Measurements from ENCODE around the gene MUCL1.
"Not testable (repeated sequence)": the region's sequence is repeated elsewhere in the genome, so short reads cannot be mapped to it uniquely, and the experiment has no call there.

The MUCL1 gene

GRCh38 chr12:54870048-54870447 lies 15.7 kb downstream of the MUCL1 start:
- no peak overlapping the region for H3K4me3 ChIP-seq (ENCODE audit: low read depth, low read length)
- TF ChIP-seq, protein P1, sequence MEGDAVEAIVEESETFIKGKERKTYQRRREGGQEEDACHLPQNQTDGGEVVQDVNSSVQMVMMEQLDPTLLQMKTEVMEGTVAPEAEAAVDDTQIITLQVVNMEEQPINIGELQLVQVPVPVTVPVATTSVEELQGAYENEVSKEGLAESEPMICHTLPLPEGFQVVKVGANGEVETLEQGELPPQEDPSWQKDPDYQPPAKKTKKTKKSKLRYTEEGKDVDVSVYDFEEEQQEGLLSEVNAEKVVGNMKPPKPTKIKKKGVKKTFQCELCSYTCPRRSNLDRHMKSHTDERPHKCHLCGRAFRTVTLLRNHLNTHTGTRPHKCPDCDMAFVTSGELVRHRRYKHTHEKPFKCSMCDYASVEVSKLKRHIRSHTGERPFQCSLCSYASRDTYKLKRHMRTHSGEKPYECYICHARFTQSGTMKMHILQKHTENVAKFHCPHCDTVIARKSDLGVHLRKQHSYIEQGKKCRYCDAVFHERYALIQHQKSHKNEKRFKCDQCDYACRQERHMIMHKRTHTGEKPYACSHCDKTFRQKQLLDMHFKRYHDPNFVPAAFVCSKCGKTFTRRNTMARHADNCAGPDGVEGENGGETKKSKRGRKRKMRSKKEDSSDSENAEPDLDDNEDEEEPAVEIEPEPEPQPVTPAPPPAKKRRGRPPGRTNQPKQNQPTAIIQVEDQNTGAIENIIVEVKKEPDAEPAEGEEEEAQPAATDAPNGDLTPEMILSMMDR (IDR thresholded peaks at IDR 0.05; ENCODE audit: low read depth, low read length) = no peak

DNA sequence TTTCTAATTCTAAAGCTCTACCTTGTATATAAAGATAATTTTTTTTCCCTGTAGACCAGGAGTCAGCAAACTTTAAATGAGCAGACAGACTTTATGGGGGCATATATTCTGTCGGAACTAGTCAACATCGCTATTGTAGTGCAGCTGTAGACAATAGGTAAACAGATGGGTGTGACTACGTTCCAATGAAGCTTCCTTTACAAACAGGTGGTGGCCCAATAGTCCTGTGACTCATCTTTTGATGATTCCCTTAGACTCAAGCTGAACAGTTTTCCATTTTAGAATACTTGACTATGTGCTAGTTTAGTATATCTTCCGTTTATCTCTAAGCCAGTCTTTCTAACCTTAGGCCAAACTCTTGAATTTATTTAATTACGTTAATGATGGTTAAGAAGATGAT lies 16.3 kb downstream of the MUCL1 start:
- TF ChIP-seq, protein P1 (IDR thresholded peaks at IDR 0.05; ENCODE audit: low read depth, low read length) = no peak
- H3K4me3 ChIP-seq (ENCODE audit: low read depth, low read length) = no peak overlapping the region

- no peak overlapping the region for H3K4me3 ChIP-seq (ENCODE audit: low read depth, low read length)
- TF ChIP-seq, protein P1 (IDR thresholded peaks at IDR 0.05; ENCODE audit: low read depth, low read length) = no peak
These were observed 24.8 kb downstream of the MUCL1 start for GRCh38 chr12:54879150-54879549.

DNA sequence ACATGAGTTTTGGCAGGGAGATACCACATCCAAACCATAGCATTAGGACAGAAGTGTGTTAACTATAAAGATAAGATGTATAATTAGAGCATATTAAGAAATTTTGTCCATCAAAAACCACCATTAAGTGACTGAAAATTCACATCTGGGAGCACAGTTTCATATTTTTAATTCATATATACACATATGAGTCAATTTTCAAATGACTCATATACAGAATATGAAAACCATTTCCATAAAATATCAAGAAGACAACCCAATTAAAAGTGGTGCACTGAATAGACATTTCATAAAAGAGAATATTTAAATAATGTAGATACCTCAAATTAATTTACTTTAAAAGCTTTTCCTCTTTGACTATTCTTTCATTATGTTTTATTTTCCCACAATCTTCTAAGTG lies 25.3 kb downstream of the MUCL1 start:
- TF ChIP-seq, protein P1 (IDR thresholded peaks at IDR 0.05; ENCODE audit: low read depth, low read length) = no peak
- no peak overlapping the region for H3K4me3 ChIP-seq (ENCODE audit: low read depth, low read length)

- no peak overlapping the region for H3K4me3 ChIP-seq (ENCODE audit: low read depth, low read length)
- TF ChIP-seq, protein P1 (IDR thresholded peaks at IDR 0.05; ENCODE audit: low read depth, low read length) = no peak
These were observed 27.8 kb downstream of the MUCL1 start for GRCh38 chr12:54882079-54882478.

DNA sequence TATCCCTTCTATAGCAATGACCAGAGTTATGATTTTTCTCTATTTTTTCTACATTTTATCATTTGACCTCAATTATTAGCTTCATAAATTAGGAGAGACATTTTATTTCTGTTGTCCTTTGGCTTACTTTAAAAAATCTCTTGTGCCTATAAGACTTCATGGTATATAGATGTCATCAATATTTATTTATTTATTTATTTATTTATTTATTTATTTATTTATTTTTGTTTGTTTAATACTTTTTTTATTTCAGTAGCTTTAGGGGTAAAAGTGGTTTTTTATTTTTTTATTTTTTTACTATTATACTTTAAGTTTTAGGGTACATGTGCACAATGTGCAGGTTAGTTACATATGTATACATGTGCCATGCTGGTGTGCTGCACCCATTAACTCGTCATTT lies 28.3 kb downstream of the MUCL1 start:
- not testable (repeated sequence) for H3K4me3 ChIP-seq (ENCODE audit: low read depth, low read length)

DNA sequence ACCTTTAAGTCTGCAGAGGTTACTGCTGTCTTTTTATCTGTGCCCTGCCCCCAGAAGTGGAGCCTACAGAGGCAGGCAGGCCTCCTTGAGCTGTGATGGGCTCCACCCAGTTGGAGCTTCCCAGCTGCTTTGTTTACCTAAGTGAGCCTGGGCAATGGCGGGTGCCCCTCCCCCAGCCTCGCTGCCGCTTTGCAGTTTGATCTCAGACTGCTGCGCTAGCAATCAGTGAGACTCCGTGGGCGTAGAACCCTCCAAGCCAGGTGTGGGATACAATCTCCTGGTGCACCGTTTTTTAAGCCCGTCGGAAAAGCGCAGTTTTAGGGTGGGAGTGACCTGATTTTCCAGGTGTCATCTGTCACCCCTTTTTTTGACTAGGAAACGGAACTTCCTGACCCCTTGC lies 34.1 kb downstream of the MUCL1 start:
- H3K4me3 ChIP-seq (ENCODE audit: low read depth, low read length) = not testable (repeated sequence)

GRCh38 chr12:54890339-54890738 lies 36.0 kb downstream of the MUCL1 start:
- H3K4me3 ChIP-seq (ENCODE audit: low read depth, low read length) = no peak overlapping the region
- TF ChIP-seq, protein P1 (IDR thresholded peaks at IDR 0.05; ENCODE audit: low read depth, low read length) = no peak
